K562 (cell line): ENCODE data around the gene RNF4. TPM values are rescaled to one million over a fixed set of nuclear protein-coding genes. Genes with fewer than 3 reads are reported as not detected.

Experiments used
- CREB3L1 ChIP-seq: fragments of 450-650 bp; IDR thresholded peaks from 2 replicates; pipeline ENCODE4 v1.6.1; 2014; ENCODE audit warnings: low read depth, mild to moderate bottlenecking, moderate library complexity, borderline replicate concordance
- CREB5 ChIP-seq: fragments of 250-450 bp; sonication (Bioruptor Pico); IDR thresholded peaks from 2 replicates; pipeline ENCODE4 v1.5.0; 2020; ENCODE audit warnings: mild to moderate bottlenecking
- CTBP1 ChIP-seq: fragments of 450-650 bp; IDR thresholded peaks from 2 replicates; pipeline ENCODE4 v1.6.1; 2016; ENCODE audit warnings: borderline replicate concordance
- CUX1 ChIP-seq: fragments of 200-800 bp; sonication (Bioruptor generic); IDR thresholded peaks from 2 replicates; pipeline ENCODE4 v1.6.1; 2016; ENCODE audit warnings: missing genetic modification characterization, missing compliant biosample characterization
- E2F3 ChIP-seq: fragments of 250-450 bp; sonication (Bioruptor Pico); IDR thresholded peaks from 2 replicates; pipeline ENCODE4 v1.4.0; 2020; ENCODE audit warnings: mild to moderate bottlenecking
- ELF2 ChIP-seq: fragments of 250-450 bp; sonication (Bioruptor Pico); IDR thresholded peaks from 2 replicates; pipeline ENCODE4 v1.5.0; 2021; ENCODE audit warnings: mild to moderate bottlenecking
- ETV1 ChIP-seq: fragments of 450-650 bp; conservative IDR thresholded peaks from 2 replicates; pipeline ENCODE4 v1.6.1; 2016; ENCODE audit warnings: missing genetic modification characterization, control low read depth, low read depth, missing compliant biosample characterization
- EWSR1 ChIP-seq: fragments of 450-650 bp; IDR thresholded peaks from 2 replicates; pipeline ENCODE4 v1.6.1; 2018; ENCODE audit warnings: borderline replicate concordance, mild to moderate bottlenecking, low read depth, moderate library complexity; ENCODE audit not compliant: partially characterized antibody
- GABPB2 ChIP-seq: fragments of 250-450 bp; sonication (Bioruptor Pico); conservative IDR thresholded peaks from 2 replicates; pipeline ENCODE4 v1.5.1; 2021; ENCODE audit warnings: mild to moderate bottlenecking
- HEY1 ChIP-seq: fragments of 250-450 bp; sonication (Bioruptor Pico); IDR thresholded peaks from 2 replicates; pipeline ENCODE4 v1.5.0; 2020; ENCODE audit warnings: mild to moderate bottlenecking, moderate library complexity, borderline replicate concordance
- RBM17 ChIP-seq: fragments of 200-400 bp; formaldehyde crosslinking; IDR thresholded peaks from 2 replicates; pipeline ENCODE4 v1.6.1; 2017; ENCODE audit warnings: low read depth, mild to moderate bottlenecking, low read length, borderline replicate concordance
- SREBF2 ChIP-seq: sonication (generic); formaldehyde crosslinking; IDR thresholded peaks from 2 replicates; pipeline ENCODE4 v1.4.0; 2020; ENCODE audit warnings: mild to moderate bottlenecking, missing genetic modification reagents
- TAF15 ChIP-seq: fragments of 200-400 bp; formaldehyde crosslinking; IDR thresholded peaks from 2 replicates; pipeline ENCODE4 v1.6.1; 2017; ENCODE audit warnings: mild to moderate bottlenecking, low read depth, low read length, moderate library complexity
- TARDBP ChIP-seq: fragments of 450-650 bp; IDR thresholded peaks from 2 replicates; pipeline ENCODE4 v1.6.1; 2016
- U2AF2 ChIP-seq: fragments of 200-400 bp; formaldehyde crosslinking; optimal IDR thresholded peaks from 2 replicates; pipeline ENCODE3; 2017; ENCODE audit warnings: low read depth, mild to moderate bottlenecking, low read length
- ZFP30 ChIP-seq: fragments of 250-450 bp; sonication (Bioruptor Pico); IDR thresholded peaks from 2 replicates; pipeline ENCODE4 v1.8.0; 2022; ENCODE audit warnings: moderate library complexity, mild to moderate bottlenecking, inconsistent platforms, borderline replicate concordance
- ZNF24 ChIP-seq: fragments of 450-650 bp; IDR thresholded peaks from 2 replicates; pipeline ENCODE4 v1.6.1; 2016
- ZNF398 ChIP-seq: fragments of 250-450 bp; sonication (Bioruptor Pico); IDR thresholded peaks from 2 replicates; pipeline ENCODE4 v1.8.0; 2021; ENCODE audit warnings: moderate library complexity, mild to moderate bottlenecking, inconsistent platforms
- ZNF77 ChIP-seq: fragments of 250-450 bp; sonication (Bioruptor Pico); IDR thresholded peaks from 2 replicates; pipeline ENCODE4 v1.5.0; 2020
- polyA plus RNA-seq, 8 experiments: library from polyadenylated mRNA; depleted of rRNA in 4 of 8; stranded (reverse) in 5 of 8; unstranded in 3 of 8; fragments of >200 nt; fragmentation: Nextera tagmentation in 2 of 8; fragmentation: Illumina TruSeq in 1 of 8; extraction: Ambion mirVana in 2 of 8; extraction: Trizol in 1 of 8; gene quantifications; 2 replicates each; pipeline versions ENCODE4 v1.2.1 to v1.2.3, GENCODE V29; 2011 to 2014; ENCODE audit warnings: inconsistent platforms in 1 of 8, missing spikeins in 1 of 8
- total RNA-seq, 7 experiments: library from RNA; depleted of rRNA in 6 of 7; stranded (reverse); fragments of >200 nt in 6 of 7; fragmentation: Illumina TruSeq in 2 of 7; extraction: Trizol in 2 of 7; gene quantifications; 2 replicates each; pipeline versions ENCODE4 v1.2.1 to v1.2.3, GENCODE V29; 2011 to 2021; ENCODE audit warnings: low replicate concordance in 1 of 7

RNF4 gene
- total and polyA plus RNA-seq, 9 of the 15 experiments (the other 6 are each of a cell fraction or from before 2014, with no cell fraction given) = 19.2 to 59.3 (median 44.8) TPM

- TF ChIP-seq CTBP1 (0 out of 2 replicates have a peak, but pooled peaks have one; percentile 66), SREBF2 (CRISPR knock-in tag) (no peak), EWSR1 (no peak), RBM17 (no peak), TAF15 (no peak), ZNF398 (CRISPR knock-in tag) (no peak), E2F3 (CRISPR knock-in tag) (no peak), TARDBP (no peak), ZNF77 (CRISPR knock-in tag) (no peak), GABPB2 (no peak), ZFP30 (CRISPR knock-in tag) (no peak), CREB3L1 (peak; percentile 25; the same call in 1 of the 2 replicates), ETV1 (tag) (peak; percentile 36), ZNF24 (no peak), CUX1 (CRISPR knock-in tag) (no peak), CREB5 (CRISPR knock-in tag) (no peak), HEY1 (CRISPR knock-in tag) (no peak), ELF2 (peak; percentile 81), U2AF2 (no peak)
Measured at GRCh38 chr4:2468456-2469191, at the start of gene RNF4 (continued).
